DMS 273 (cell line): ENCODE results near the gene FUT2.

Experiments used
- DNase-seq: peaks from one replicate; lab custom pipeline; 2025; ENCODE audit not compliant: unreplicated experiment; lab: John Stamatoyannopoulos, UW

The FUT2 gene

DNA sequence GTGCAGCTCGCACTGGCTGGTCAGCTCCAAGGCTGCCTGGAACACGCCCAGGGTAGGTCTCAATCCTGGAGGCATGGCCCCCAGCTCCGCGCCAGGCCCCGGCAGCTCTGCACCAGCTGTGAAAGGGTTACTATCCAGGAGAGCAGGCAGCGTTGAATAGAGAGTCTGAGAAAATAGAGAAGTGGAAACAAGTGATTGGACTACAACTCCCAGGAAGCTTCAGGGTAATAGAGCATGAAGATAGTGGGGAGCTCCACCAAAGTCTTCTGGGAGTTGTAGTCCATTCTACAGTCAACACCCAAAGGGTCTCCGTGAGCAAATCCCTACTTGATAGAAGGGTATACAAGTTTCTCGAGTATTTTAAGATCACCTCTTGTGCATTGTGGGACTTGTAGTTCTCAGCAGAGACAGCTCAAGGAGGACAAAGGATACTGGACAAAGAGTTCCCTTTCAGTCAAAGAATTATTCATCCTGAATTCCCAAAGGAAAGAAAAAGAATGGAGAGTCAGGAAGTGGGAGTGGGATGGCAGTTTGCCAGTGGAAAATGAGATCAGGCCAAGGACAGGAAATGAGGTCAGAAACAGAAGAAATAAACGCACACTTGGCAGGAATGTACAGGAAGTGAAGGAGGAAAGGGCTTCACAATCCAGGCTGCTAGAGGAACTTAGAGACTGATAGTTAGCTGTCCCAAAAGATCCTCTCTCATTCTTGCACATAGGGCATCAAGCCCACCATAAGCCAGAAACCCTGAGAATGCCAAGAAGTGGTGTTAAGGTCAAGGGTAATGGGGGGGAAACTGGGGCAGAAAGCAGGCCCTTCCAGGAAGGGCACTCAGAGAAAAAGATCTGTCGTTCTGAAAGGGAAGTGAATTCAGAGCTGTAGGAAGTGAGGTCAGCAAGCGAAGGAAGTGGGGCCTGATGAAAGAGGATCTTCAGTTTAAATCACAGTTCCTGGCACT is 29.3 kb downstream of the FUT2 start:
- peak; percentile 81 for DNase-seq

- DNase-seq = no peak
Measured at GRCh38 chr19:48726556-48726955, 30.8 kb downstream of the FUT2 start.

DNA sequence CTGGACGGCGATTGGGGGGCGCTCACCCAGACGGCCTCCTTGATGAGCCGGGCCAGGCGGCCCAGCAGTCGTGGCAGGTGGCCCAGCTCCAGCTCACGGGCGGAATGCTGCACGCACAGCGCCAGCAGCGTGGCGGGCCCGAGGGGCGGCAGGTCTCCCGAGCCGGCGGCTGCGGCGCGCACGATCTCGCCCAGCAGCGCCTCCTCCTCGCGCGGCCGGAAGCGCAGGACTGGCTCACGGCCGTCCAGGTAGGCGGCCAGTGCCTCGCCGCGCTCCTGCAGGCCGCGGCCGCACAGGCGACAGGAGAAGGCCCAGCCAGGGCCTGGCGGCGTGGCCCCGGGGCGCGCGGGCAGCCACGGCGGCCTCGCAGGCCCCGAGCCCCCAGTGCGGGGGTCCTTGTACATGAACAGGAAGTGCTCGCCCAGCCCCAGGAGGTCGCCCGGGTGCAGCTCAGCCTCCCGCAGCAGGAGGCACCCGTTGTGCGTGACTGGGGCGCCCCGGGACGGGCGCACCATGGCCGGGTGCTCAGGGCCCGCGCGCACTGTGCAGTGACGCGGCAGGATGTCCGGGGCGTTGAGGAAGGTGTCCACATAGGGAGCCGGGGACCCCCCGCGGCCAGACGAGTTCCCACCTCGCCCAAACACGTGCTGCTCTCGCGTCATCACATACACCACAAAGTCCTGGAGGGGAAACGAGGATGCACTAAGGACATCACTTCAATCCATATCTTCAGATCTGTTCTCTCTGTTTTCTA is 33.3 kb downstream of the FUT2 start:
- DNase-seq = no peak

DNA sequence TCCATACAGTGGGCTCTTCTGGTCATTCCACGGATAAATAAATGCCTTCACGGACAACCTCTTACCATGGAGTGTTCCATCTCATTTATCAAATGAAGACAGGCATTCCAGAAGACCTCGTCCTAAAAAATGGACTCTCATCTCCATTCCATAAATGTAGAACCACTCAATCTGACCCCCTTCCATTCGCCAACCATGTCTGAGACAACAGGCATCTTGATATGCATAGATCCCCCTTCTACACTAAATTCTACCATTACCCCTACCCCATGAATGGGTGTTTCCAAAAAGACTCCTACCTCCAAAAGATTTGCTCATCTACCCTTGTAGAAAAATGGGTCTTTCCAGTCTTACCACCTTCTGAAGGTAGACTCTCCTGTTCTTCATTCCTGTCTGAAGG is 35.7 kb downstream of the FUT2 start:
- DNase-seq = no peak

DNA sequence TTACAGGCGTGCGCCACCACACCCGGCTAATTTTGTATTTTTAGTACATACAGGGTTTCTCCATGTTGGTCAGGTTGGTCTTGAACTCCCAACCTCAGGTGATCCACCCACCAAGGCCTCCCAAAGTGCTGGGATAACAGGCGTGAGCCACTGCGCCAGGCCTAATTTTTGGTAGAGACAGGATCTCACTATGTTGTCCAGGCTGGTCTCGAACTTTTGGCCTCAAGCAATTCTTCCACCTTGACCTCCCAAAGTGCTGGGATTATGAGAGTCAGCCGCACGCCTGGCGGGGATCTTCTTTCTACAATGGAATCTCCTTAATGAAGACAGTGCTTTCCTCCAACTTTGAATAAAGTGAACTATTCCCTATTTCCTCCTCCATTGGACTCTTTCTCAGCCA is 38.9 kb downstream of the FUT2 start:
- no peak for DNase-seq

DNA sequence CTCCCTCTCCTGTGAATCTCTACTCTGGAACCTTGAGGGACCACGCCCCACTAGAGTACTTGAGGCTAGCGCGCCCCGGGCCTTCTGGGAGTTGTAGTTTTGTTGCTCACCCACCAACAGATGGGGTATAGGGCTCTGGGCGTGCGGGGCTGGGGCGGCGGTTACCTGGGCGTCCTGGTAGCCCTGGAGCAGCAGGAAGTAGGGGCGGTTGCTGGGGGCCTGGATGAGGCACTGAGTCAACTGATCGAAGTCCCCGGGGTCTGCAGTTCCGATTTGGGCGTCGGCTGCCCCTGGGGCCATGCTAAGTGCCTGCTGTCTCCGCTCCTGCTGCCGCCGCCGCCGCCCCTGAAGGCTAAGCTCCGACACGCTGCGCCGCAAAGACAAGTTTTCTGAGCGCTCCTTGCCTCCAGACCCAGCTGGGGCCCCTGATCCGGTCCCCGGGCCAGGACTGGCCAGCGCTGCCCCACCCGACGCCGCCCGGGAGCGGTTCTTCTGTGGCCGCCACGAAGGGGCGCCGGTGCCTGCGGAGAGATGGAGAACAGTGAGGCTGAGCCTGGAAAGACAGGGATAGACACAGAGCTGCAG is 39.4 kb downstream of the FUT2 start:
- DNase-seq = peak; percentile 26

GRCh38 chr19:48737360-48737998 is 41.7 kb downstream of the FUT2 start:
- DNase-seq = peak; percentile 83

- peak; percentile 98 for DNase-seq
Measured at GRCh38 chr19:48738557-48739403, 43.0 kb downstream of the FUT2 start.

GRCh38 chr19:48739404-48740163 is 43.8 kb downstream of the FUT2 start:
- peak; percentile 70 for DNase-seq

DNA sequence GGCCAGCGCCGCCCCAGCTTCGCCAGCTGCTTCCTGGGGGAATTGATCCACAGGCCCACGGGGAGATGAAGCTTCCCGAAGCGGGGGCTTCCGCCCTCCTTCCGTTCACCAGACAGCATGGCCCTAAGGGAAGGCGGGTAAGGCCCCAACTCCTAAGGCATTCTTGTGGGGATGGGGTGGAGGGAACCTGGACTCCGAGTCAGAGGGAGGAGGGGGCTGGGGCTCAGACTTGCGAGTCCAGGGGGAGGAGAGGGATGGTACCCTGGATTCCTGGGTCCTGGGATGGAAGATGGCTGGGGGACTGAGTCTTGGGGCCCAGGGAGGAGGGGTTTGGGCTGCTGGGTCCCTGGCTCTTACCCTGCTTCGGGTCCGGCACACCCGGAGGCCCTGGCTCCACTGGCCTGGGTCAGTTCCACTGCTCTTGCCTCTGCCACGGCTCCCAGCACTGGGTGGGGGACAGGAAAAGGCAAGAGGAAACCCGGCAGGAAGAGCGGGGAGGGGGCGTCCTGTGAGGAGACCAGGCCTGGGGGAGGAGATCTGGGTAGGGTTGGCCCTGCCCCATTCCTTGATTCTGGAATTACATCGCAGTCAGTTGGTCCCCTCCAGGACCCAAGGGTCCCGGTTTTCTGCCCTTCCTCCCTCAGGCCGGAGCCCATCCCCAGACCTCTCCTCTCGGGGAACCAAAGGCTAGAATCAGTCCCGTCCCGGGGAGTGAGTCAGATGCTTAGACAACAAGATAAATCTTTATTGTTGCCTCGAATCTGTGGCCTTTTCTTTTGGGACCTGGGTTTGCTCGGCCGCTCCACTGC is 44.6 kb downstream of the FUT2 start, which contains the start of gene RASIP1:
RASIP1 (minus strand) TSS at position 447 of the 809 bp plus-strand sequence; CDS start at position 119, 328 bp downstream.
- no peak for DNase-seq

- DNase-seq = peak; percentile 46
Measured at GRCh38 chr19:48741129-48741999, 45.6 kb downstream of the FUT2 start.

DNA sequence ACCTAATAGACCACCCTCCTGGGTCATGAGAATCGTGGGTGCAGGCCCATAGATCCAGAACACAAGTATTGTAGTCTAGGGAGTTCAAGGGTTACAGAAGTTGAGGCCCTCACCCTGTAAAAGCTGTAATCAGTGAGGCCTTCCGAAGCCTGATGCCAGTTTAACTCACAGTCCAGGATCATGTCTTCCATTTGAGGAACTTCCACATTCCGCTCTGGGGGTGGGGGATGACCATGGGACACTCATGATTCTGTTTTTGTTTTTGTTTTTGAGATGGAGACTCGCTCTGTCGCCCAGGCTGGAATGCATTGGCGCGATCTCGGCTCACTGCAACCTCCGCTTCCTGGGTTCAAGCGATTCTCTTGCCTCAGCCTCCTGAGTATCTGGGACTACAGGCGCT is 46.3 kb downstream of the FUT2 start:
- no peak for DNase-seq

DNA sequence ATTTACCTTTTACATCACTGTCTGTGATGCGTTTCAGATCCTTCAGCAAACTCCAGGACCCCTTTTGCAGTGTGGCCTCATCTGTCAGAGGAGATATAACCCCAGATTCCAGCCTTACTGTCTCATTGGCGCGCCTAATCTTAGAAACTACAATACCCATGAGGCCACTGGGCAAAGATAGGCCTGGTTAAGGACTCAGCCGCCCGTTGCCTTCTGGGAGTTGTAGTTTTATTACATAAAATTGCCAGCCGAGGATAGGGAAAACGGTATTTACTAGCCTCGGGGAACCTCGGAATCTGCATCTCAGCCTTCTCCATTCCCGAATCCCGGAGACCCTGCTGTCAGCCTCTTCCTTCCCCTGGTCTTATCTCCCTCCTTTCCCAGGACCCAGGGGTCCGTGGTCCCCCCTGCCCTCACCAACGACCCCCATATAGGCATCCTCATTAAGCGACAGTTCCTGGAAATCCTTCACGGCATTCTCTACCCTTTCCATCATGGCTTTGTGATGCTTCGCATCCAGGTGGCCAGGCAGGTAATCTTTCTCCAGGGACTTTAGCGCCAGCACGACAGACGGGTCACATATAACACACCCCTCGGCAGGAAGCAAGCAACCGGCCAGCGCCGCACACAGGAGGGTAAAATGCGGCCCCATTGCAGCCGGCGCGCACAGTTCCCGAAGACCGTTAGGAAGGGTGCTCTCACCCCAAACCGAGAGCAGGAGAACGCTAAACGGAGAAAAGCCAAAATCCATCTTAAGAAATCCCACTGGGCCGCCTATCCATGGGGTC is 49.6 kb downstream of the FUT2 start:
- DNase-seq = peak; percentile 90

- no peak for DNase-seq
Measured at GRCh38 chr19:48746110-48746509, 50.3 kb downstream of the FUT2 start.

DNA sequence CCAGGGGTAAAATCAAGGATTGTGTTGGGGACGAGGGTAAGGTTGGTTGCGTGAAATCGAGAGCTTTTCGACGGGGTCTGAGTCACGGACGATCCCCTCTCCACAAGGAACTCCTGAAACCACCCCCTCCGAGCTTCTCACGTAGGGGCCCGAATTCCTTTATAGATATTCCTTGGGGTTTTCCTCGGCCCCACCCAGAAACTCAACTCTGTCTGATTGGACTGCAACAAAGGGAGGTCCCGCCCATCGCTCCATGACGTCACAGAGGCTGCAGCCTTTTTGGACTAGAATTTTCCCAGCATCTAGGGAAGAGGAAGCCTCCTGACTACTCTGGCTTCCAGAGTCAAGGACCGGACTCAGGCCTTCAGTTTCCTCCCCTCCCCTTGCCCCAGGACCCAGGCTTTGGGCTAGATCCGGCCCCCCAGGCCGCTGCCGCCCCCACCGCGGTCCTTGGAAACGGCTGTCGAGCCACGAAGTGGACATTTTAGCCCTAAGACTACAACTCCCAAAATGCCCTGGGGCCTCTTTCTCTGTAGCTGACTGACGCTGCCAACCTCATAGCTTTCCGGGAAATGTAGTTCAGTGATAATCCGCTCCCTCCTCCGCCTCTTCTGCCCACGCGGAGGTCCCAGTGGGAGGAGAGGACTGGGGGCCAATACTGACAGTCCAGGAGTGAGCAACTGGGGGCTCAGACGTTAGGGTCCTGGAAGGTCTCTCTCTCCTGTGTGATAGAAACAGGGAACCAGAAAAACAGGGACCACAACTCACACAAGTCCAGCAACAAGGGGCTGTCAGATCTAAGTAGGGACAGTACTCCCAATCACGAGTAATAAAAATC is 51.2 kb downstream of the FUT2 start, which contains the start of gene IZUMO1:
IZUMO1 (minus strand) TSS at position 172 of the 838 bp plus-strand sequence. CDS start 1,050 bp downstream, outside the sequence.
- DNase-seq = peak; percentile 35
